Motor neuron (in vitro differentiated cells): ENCODE results near the gene LBX2. TPM values are rescaled to one million over a fixed set of nuclear protein-coding genes. Genes with fewer than 3 reads are reported as not detected.
"Not testable (repeated sequence)": the region's sequence is repeated elsewhere in the genome, so short reads cannot be mapped to it uniquely, and the experiment has no call there.

Source experiments
- ATAC-seq, 8 experiments: fragments of 200-7000 bp; cut with Tn5 transposase; replicated peaks in 6 of 8; 2 replicates each; pipeline ENCODE4 v1.8.0; 2021; ENCODE audit warnings: mild to moderate bottlenecking in 8 of 8, moderate library complexity in 8 of 8
- H3K27ac ChIP-seq, 2 donors: fragments of 250-450 bp; sonication (Bioruptor Pico); 2 replicates each; pipeline ENCODE4 v1.9.0; 2021; ENCODE audit warnings: antibody characterized with exemption in 2 of 2, mild to moderate bottlenecking in 2 of 2, moderate library complexity in 1 of 2
- H3K4me1 ChIP-seq, 2 donors: fragments of 250-450 bp; sonication (Bioruptor Pico); replicated peaks in 1 of 2; 2 replicates each; pipeline ENCODE4 v1.6.1; 2021; ENCODE audit warnings: antibody characterized with exemption in 2 of 2, mild to moderate bottlenecking in 2 of 2, moderate library complexity in 1 of 2
- H3K4me3 ChIP-seq, 5 donors: fragments of 250-450 bp; sonication (Bioruptor Pico); 2 replicates each; pipeline ENCODE4 v1.9.0; 2021; ENCODE audit warnings: antibody characterized with exemption in 5 of 5, mild to moderate bottlenecking in 5 of 5, moderate library complexity in 4 of 5
- WGBS, 10 experiments: fragments of 450-650 bp; shearing (Covaris generic); methylation state at CpG; one replicate each; pipeline ENCODE4 v1.0.0; 2022; 5-methylcytosine and 5-hydroxymethylcytosine counted together
- in situ Hi-C, 9 experiments: fragments of 400-800 bp; cut with MboI; loops; one replicate each; pipeline ENCODE4 v1.15.0; 2021; ENCODE audit warnings: low sequenced_read_pairs in 9 of 9, low pct_unique_long_range_greater_than_20kb in 2 of 9; ENCODE audit not compliant: unreplicated experiment in 9 of 9
- total RNA-seq, 8 experiments: library from RNA; unstranded; fragments of 300-600 nt; gene quantifications; 2 replicates each; pipeline versions ENCODE4 v1.2.3 to v1.2.4, GENCODE V29; 2022

The LBX2 gene
- total RNA-seq, 8 experiments from 2014 or later, result 0.36 to 7.7 (median 1.4) TPM

DNA sequence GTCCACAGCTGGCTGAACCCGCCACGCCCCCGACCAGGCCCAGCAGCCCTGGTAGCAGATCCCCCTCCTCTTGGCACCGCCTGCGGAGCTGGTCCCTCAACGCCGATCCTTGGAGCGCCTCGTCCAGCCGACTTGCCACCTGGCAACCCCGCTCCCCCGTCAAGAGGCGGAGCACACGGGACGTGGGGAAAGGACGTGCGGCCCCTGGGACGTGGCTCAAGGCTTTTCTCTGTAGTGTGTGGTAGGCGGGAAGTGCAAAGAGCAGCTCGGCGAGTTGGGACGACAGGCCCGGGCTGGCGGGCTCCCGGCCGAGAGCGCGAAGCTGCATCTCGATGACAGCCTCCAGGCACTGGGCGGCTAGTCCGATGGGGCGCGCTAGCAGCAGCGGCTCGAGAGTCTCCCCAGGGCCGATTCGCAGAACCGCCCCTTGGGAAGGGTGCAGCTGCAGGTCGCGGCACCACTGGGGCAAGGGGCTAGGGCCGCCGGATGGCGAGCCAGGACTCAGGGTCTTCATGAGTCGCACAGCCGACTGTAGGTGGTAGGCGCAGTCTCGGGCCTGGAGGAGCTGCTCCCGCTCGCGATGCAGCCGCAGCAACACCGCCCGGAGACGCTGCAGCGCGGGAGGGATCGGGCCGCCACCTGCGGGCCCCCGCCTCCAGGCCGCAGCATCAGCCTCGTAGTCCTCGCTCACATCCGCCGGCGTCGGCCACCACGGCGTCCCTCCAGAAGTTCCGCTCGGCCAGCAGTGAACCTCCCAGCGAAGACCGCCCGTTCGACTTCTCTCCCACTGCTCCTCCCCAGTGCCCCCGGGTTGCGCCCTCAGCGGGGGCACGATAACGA lies 17.2 kb downstream of the LBX2 start:
- Histone ChIP-seq H3K4me1 (peaks cover 8 to 16% of the 10 kb centered on the region in 2 donors), H3K4me3 (peak overlapping the region; percentile 79 to 97 (median 90)), H3K27ac (peak overlapping the region; percentile 91 to 93)
- 0 to 3% (median 2%) methylated on average over 5 to 31 of the region's 80 CpGs; no CpG with 5 or more reads in 5 of the 10 experiments for WGBS, 10 experiments
- in situ Hi-C loops, result loop anchor here in 3 of 9 experiments (25.0 kb wide), 1 partner anchor 105 kb away; no protein-coding TSS in a partner anchor
- peak; percentile 42 to 69 (median 50) for ATAC-seq

DNA sequence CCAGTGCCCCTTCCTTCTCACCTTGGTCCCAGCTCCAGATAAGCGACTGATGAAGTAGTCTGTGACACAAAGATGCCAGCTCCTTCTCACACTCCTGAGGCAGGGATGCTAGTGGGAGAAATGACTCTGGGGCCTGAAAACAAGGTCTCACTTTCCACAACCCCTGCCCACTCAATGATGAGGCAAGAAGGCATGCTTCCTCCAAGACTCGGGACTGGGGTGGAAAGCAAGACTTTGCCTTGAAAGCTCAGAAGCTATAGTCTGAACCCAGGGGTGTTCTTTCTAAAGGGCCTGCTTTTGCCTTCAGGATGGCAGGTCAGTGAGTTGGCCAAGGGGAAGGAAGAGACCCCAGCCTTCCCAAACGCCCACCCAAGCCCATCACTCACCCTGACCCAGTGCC lies 18.0 kb downstream of the LBX2 start:
- no peak overlapping the region for H3K27ac ChIP-seq
- H3K4me1 ChIP-seq, result peaks cover 8 to 16% of the 10 kb centered on the region in 2 donors
- peak overlapping the region; percentile 79 to 97 (median 90) for H3K4me3 ChIP-seq
- in situ Hi-C loops, result loop anchor here in 3 of 9 experiments (25.0 kb wide), 1 partner anchor 106 kb away; no protein-coding TSS in a partner anchor
- WGBS, 10 experiments, result 20 to 80% (median 49%) methylated on average over 1 of the region's 3 CpGs; no CpG with 5 or more reads in 6 of the 10 experiments
- ATAC-seq, result no peak

DNA sequence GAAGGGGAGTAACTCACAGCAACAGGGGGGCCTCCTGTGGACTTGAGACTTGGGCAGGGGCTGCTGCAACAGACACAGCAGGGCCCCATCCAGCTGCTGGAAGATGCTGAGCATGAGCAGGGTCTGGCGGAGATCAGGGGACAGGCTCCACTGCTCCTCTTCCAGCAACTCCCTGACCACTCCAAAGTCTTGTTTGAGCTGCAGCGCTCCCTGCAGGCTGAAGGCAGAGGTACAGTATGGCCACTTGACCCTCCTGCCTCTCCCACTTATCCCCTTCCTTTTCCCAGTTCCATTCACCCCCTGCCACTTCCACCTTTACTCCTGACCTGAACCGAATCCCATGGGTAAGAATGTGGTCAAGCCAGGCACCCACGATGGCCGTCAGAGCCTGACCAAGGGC lies 24.5 kb downstream of the LBX2 start:
- in situ Hi-C loops, result loop anchor here in 3 of 9 experiments (25.0 kb wide), 1 partner anchor 112 kb away; no protein-coding TSS in a partner anchor
- Histone ChIP-seq H3K4me3 (no peak overlapping the region), H3K4me1 (peaks cover 13 to 14% of the 10 kb centered on the region in 2 donors), H3K27ac (no peak overlapping the region)
- WGBS, 10 experiments, result 50 to 100% (median 89%) methylated on average over 1 to 3 of the region's 5 CpGs; no CpG with 5 or more reads in 4 of the 10 experiments
- no peak for ATAC-seq

DNA sequence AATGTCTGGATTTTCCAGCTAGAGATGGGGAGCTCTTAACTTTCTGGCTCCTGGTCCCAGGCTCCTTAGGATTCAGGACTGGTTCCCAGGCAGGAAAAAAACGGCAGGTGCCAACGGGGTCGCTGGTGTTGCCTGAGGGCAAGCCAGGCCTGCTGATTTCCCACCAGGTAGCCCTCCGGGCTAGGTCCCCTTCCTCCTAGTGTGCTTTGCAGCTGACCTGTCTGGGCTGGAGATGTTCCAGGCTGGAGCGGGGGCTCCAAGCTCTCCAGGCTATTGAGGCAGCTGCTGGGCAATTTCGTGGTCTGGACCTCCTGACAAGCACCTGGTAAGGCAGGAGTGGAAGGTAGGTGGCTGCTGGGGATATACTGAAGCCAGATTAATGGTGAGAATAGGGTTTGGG lies 24.9 kb downstream of the LBX2 start:
- no peak for ATAC-seq
- Histone ChIP-seq H3K4me3 (no peak overlapping the region), H3K27ac (no peak overlapping the region), H3K4me1 (peaks cover 13 to 14% of the 10 kb centered on the region in 2 donors)
- in situ Hi-C loops, result no loop called here
- 83 to 100% (median 97%) methylated on average over 1 to 4 of the region's 6 CpGs; no CpG with 5 or more reads in 5 of the 10 experiments for WGBS, 10 experiments

DNA sequence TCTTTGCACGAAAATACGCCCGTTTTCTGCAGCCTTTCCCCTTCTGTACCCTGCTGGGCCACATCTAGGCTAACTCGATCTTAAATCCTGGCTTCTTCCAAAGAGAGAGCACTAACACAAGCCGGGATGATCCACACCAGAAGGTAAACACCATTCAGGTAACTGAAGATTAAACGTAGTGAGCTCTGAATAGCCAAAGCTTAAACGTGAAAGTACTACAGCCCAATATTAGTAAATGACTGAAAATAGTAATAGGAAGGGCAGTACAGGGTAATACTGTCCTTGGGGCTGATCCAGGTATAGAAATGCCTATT lies 26.5 kb downstream of the LBX2 start:
- peak in 1 of 8 experiments; percentile 1 for ATAC-seq
- peak overlapping the region; percentile 82 to 95 for H3K27ac ChIP-seq
- H3K4me1 ChIP-seq, result peaks cover 13 to 14% of the 10 kb centered on the region in 2 donors
- in situ Hi-C loops, result no loop called here
- 0 to 30% (median 13%) methylated on average over 1 to 6 of the region's 7 CpGs; no CpG with 5 or more reads in 4 of the 10 experiments for WGBS, 10 experiments
- peak overlapping the region; percentile 51 to 80 (median 57) for H3K4me3 ChIP-seq

DNA sequence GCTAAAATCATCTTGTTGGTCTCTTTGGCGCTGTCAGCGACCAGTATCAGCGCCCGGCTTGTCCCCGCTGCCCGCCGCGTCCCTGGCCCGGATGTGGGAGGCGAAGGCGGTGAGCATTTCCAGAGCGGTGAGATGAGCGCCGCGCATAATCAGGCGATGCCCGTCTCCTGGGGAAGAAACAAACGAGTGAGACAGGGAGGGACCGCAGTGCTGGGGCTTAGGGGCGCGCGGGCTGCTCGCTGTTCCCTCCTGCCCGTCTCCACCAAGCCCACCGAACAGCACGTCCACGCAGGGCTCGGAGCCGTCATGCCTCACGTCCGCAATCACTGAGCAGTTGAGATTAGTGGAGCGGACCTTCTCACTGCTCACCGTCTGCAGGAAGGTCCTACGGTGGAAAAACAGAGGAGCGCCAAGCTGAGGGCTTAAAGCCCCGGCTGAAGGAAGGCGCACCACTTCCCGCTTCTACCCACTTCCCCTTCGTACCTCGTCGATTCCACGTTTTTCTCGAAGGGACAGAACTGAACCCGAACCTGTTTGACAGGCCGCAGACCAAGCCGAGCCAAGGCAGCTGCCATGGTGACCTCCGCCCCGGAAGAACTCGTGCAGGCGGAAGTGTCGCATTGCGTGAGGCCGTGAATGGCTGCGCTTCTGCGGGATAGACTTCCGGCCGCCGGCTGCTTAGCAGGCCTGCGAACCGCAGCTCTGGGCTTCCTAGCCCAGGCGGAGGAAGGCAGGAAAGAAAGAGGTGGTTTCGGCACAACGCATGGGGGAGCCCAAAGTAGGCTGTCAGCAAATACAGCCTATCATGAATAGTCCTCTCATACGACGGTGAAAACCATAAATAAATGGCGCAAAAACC lies 27.1 kb downstream of the LBX2 start, which contains the start of gene MRPL53:
MRPL53 (minus strand) TSS at position 595 of the 859 bp plus-strand sequence; CDS start at position 575, 20 bp downstream.
- Histone ChIP-seq H3K4me1 (peaks cover 13 to 14% of the 10 kb centered on the region in 2 donors), H3K4me3 (peak within 1 kb of the TSS; percentile 51 to 80 (median 57)), H3K27ac (peak within 1 kb of the TSS; percentile 82 to 95)
- in situ Hi-C loops, result no loop called here
- 0 to 10% (median 1%) methylated on average over 2 to 33 of the region's 66 CpGs; no CpG with 5 or more reads in 4 of the 10 experiments for WGBS, 10 experiments
- peak; percentile 91 to 96 (median 95) for ATAC-seq

DNA sequence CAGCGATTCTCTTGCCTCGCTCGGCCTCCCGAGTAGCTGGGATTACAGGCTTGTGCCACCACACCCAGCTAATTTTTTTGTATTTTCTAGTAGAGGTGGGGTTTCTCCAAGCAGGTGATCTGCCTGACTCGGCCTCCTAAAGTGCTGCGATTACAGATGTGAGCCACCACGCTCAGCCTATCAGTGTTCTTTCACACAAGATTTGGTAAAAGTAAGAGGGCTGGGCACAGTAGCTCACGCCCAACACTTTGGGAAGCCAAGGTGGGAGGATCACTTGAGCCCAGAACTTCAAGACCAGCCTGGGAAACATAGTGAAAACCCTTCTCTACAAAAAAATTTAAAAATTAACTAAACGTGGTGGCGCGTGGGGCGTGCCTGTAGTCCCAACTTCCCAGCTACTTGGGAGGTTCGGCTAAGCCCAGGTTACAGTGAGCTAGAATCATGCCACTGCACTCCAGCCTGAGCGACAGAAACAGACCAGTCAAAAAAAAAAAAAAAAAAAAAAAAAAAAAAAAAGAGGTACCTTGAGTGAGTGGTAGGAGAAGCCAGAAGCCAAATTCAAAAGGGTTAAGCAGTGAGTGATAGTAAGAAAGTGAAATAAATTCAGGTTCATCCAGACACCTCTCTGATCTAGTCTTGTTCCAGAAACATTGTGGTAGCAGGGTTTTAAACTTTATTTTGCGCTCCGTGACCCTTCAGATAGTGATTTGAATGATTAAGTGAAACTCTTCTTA lies 27.9 kb downstream of the LBX2 start:
- Histone ChIP-seq H3K4me3 (peak overlapping the region; percentile 51 to 80 (median 57)), H3K27ac (peak overlapping the region; percentile 82 to 95), H3K4me1 (peaks cover 13 to 14% of the 10 kb centered on the region in 2 donors)
- in situ Hi-C loops, result no loop called here
- WGBS, 10 experiments, result 0 to 95% (median 47%) methylated on average over 2 to 12 of the region's 16 CpGs; no CpG with 5 or more reads in 1 of the 10 experiments
- peak in 1 of 8 experiments; percentile 1 for ATAC-seq

DNA sequence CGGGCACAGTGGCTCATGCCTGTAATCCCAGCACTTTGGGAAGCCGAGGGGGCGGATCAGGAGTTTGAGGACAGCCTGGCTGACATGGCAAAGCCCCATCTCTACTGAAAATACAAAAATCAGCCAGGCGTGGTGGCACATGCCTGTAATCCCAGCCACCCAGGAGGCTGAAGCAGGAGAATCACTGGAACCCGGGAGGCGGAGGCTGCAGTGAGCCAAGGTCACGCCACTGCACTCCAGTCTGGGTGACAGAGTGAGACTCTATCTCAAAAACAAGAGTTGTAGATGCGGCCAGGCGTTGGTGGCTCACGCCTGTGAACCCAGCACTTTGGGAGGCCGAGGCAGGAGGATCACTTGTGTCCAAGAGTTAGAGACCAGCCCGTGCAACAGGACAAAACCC lies 28.7 kb downstream of the LBX2 start:
- H3K27ac ChIP-seq, in situ Hi-C loops, H3K4me3 ChIP-seq, ATAC-seq: not testable (repeated sequence)
- peaks cover 13 to 20% of the 10 kb centered on the region in 2 donors for H3K4me1 ChIP-seq
- WGBS, 10 experiments, result 92 to 100% (median 98%) methylated on average over 1 to 9 of the region's 12 CpGs

DNA sequence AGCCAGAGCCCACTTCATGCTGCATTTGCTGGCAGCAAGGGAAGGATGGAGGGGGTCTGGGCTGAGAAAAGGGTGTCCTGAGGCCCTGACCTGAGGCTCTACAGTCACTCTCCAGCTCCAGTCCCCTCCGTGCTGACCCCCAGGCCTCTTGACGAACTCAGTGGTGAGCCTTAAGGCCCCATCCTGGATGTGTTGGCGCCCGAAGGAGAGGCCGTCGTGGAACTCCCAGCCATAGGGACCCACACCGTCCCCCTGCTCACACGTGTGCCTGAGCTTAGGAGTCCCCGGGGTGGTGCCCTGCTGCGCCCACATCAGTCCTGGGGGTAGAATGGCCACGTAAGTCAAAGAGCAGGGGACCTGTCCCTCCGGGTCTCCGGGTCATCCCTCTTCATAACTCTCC lies 35.0 kb downstream of the LBX2 start:
- peak overlapping the region; percentile 78 to 88 for H3K27ac ChIP-seq
- peak in 6 of 8 experiments; percentile 1 to 4 (median 2) for ATAC-seq
- H3K4me1 ChIP-seq, result peaks cover 8 to 16% of the 10 kb centered on the region in 2 donors
- WGBS, 10 experiments, result 0 to 9% methylated on average over 1 to 11 of the region's 13 CpGs; no CpG with 5 or more reads in 8 of the 10 experiments
- in situ Hi-C loops, result no loop called here
- peak overlapping the region; percentile 75 to 98 (median 90) for H3K4me3 ChIP-seq

DNA sequence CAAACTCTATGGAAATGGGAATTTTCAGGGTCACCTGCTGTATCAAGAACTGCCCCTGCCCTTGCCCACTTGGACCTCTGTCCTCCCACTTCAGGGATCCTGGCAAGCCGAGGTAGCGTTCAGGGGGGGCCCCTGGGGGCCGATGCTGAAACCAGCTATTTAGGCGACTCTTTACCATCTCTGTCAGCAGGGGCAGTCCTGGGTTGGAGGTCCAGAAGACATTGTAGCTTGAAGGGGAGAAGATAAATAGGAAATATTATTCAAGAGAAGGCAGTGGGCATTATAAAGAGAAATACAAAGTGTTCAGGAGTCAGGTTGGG lies 36.7 kb downstream of the LBX2 start:
- in situ Hi-C loops, result no loop called here
- WGBS, 10 experiments, result 20 to 90% (median 60%) methylated on average over 1 to 2 of the region's 4 CpGs; no CpG with 5 or more reads in 6 of the 10 experiments
- no peak overlapping the region for H3K4me3 ChIP-seq
- ATAC-seq, result no peak
- H3K27ac ChIP-seq, result no peak overlapping the region
- peaks cover 11 to 16% of the 10 kb centered on the region in 2 donors for H3K4me1 ChIP-seq

DNA sequence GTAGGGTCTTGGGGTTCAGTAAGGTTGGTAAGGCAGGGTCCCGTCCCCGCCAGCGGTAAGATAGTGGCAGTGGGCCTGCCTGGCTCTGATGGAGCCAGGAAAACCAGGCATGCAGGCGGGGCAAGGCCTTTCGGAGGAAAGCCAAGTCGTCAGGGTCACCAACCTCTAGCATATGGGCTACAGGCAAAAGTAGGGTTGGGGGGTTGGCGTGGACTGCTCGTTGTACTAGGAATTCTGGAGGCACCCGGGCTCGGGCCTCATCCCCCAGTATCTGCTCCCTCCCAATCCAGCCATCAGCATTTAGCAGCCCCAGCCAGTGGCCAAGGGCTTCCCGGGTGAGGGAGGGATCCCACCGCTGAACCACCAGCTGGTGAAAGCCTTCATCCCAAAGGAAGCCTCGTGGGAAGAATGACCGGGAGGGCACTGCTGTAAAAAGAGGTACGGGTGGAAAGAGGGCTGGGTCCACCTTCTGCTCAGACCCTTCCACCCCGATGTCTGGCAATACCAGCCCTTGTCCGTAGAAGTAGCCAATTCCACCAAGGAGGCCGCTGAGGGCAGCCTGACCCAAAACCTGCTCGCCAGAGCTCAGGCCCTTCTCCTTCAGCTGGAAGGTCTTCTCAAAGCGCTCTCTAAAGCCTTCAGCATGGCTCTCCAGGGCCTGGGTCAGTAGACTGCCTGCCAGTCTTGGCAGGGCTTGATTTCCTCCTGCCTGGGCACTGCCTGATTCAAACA lies 37.2 kb downstream of the LBX2 start:
- no peak overlapping the region for H3K4me3 ChIP-seq
- in situ Hi-C loops, result no loop called here
- no peak for ATAC-seq
- 60 to 100% (median 84%) methylated on average over 1 to 11 of the region's 20 CpGs; no CpG with 5 or more reads in 2 of the 10 experiments for WGBS, 10 experiments
- no peak overlapping the region for H3K27ac ChIP-seq
- H3K4me1 ChIP-seq, result peaks cover 11 to 16% of the 10 kb centered on the region in 2 donors
